Caco-2 (cell line): ENCODE measurements around the gene TREML1. TPM values are rescaled to one million over a fixed set of nuclear protein-coding genes. Genes with fewer than 3 reads are reported as not detected.

Source experiments
- Bru-seq: library from RNA; stranded (reverse); fragments of 400-500 nt; gene quantifications from one replicate; lab custom pipeline; 2021; lab: Mats Ljungman, UMichigan
- BruChase-seq, 2 experiments: library from RNA; stranded (reverse); fragments of 400-500 nt; gene quantifications; one replicate each; lab custom pipeline; 2021; lab: Mats Ljungman, UMichigan
- BruUV-seq: library from RNA; stranded (reverse); fragments of 400-500 nt; replicated peaks from 2 replicates; lab custom pipeline; 2021; lab: Mats Ljungman, UMichigan
- CTCF ChIA-PET: fragments of 300-600 bp; sonication (Branson Sonifier 250); formaldehyde crosslinking; loops from one replicate; lab custom pipeline; 2022; ENCODE audit warnings: antibody characterized with exemption; lab: Charles Lee
- POLR2A ChIA-PET: fragments of 300-600 bp; sonication (Branson Sonifier 250); formaldehyde crosslinking; loops from one replicate; lab custom pipeline; 2022; ENCODE audit warnings: antibody characterized with exemption; lab: Charles Lee
- DNase-seq, 2 experiments: peaks; one replicate each; pipeline versions ENCODE4 v3.0.0 to v3.0.0-alpha.2; 2020 to 2022
- H3K27me3 ChIP-seq: replicated peaks from 2 replicates; pipeline ENCODE4 v1.6.0; 2011; ENCODE audit warnings: low read length; ENCODE audit not compliant: control insufficient read depth, insufficient read depth
- H3K36me3 ChIP-seq: 2 replicates; pipeline ENCODE4 v1.5.1; 2011; ENCODE audit warnings: low read length; ENCODE audit not compliant: control insufficient read depth, insufficient read depth
- H3K4me1 ChIP-seq: fragments of 250-450 bp; sonication (Bioruptor Pico); 2 replicates; pipeline ENCODE4 v1.5.1; 2020; ENCODE audit warnings: mild to moderate bottlenecking
- H3K4me3 ChIP-seq: 2 replicates; pipeline ENCODE4 v1.5.1; 2011; ENCODE audit warnings: low read depth, mild to moderate bottlenecking, control low read depth, low read length
- H3K9me3 ChIP-seq: fragments of 250-450 bp; sonication (Bioruptor Pico); 2 replicates; pipeline ENCODE4 v1.5.1; 2020; ENCODE audit warnings: mild to moderate bottlenecking, moderate library complexity
- H3K27ac Mint-ChIP-seq: one replicate; pipeline ENCODE4 v1.8.0; 2022; ENCODE audit warnings: mixed read lengths; ENCODE audit not compliant: unreplicated experiment
- H3K27me3 Mint-ChIP-seq: one replicate; pipeline ENCODE4 v1.8.0; 2022; ENCODE audit warnings: mixed read lengths; ENCODE audit not compliant: insufficient read depth, unreplicated experiment
- H3K36me3 Mint-ChIP-seq: one replicate; pipeline ENCODE4 v1.8.0; 2022; ENCODE audit warnings: mild to moderate bottlenecking, mixed read lengths; ENCODE audit not compliant: insufficient read depth, unreplicated experiment
- H3K4me1 Mint-ChIP-seq: one replicate; pipeline ENCODE4 v1.8.0; 2022; ENCODE audit warnings: low read depth, mixed read lengths; ENCODE audit not compliant: unreplicated experiment
- H3K4me3 Mint-ChIP-seq: one replicate; pipeline ENCODE4 v1.8.0; 2022; ENCODE audit warnings: mild to moderate bottlenecking, moderate library complexity, mixed read lengths; ENCODE audit not compliant: unreplicated experiment
- H3K9me3 Mint-ChIP-seq: one replicate; pipeline ENCODE4 v1.8.0; 2022; ENCODE audit warnings: mixed read lengths; ENCODE audit not compliant: unreplicated experiment
- intact Hi-C: fragments of 100-400 bp; cut with micrococcal nuclease; formaldehyde crosslinking; loops from one replicate; pipeline ENCODE4 v1.10.0; 2022; ENCODE audit not compliant: unreplicated experiment
- long read RNA-seq: library from polyadenylated mRNA; stranded (forward); transcript quantifications from one replicate; pipeline ENCODE4 v2.0.0, GENCODE V29; 2022
- total RNA-seq: library from RNA; stranded (reverse); gene quantifications from 2 replicates; pipeline ENCODE4 v1.2.3, GENCODE V29; 2022
- TF ChIP-seq, protein P1 (sequence below), 2 experiments: fragments of 200-600 bp in 1 of 2; IDR thresholded peaks; 1 replicate in 1 of 2; 2 replicates in 1 of 2; pipeline versions ENCODE4 v1.5.1 to v1.8.0; 2011 to 2022; ENCODE audit warnings: antibody characterized with exemption in 1 of 2, control low read depth in 1 of 2, inconsistent platforms in 1 of 2, low read depth in 1 of 2, low read length in 1 of 2, mild to moderate bottlenecking in 1 of 2, moderate library complexity in 1 of 2; ENCODE audit not compliant: insufficient read depth in 1 of 2, severe bottlenecking in 1 of 2, unreplicated experiment in 1 of 2

The TREML1 gene
- not detected in 2 replicates for total RNA-seq
- not detected for Bru-seq, nascent RNA
- BruChase-seq, experiment 1, labeled RNA remaining after a 2-hour chase: not detected
- percentile 21 among the genes with signal in this experiment for BruChase-seq, experiment 2, labeled RNA remaining after a 6-hour chase
- long read RNA-seq: 0 reads

- ChIA-PET POLR2A (no interaction called here), CTCF (no interaction called here)
- no peak within 1 kb of the TSS for H3K4me3 ChIP-seq
- H3K9me3 Mint-ChIP-seq: no peaks in the 10 kb centered on the region
- BruUV-seq: no TSS peak
- H3K4me1 ChIP-seq: peaks cover 18% of the 10 kb centered on the region
- no peaks in the 10 kb centered on the region for H3K9me3 ChIP-seq
- intact Hi-C loops: no loop called here
- peak within 1 kb of the TSS; percentile 38 for H3K27ac Mint-ChIP-seq
- TF ChIP-seq, protein P1, sequence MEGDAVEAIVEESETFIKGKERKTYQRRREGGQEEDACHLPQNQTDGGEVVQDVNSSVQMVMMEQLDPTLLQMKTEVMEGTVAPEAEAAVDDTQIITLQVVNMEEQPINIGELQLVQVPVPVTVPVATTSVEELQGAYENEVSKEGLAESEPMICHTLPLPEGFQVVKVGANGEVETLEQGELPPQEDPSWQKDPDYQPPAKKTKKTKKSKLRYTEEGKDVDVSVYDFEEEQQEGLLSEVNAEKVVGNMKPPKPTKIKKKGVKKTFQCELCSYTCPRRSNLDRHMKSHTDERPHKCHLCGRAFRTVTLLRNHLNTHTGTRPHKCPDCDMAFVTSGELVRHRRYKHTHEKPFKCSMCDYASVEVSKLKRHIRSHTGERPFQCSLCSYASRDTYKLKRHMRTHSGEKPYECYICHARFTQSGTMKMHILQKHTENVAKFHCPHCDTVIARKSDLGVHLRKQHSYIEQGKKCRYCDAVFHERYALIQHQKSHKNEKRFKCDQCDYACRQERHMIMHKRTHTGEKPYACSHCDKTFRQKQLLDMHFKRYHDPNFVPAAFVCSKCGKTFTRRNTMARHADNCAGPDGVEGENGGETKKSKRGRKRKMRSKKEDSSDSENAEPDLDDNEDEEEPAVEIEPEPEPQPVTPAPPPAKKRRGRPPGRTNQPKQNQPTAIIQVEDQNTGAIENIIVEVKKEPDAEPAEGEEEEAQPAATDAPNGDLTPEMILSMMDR (IDR thresholded peaks at IDR 0.05; ENCODE audit: insufficient read depth in 1 of 2, low read depth in 1 of 2, low read length in 1 of 2, severe bottlenecking in 1 of 2, unreplicated experiment in 1 of 2): no peak
- no peaks in the 10 kb centered on the region for H3K36me3 Mint-ChIP-seq
- H3K36me3 ChIP-seq: no peaks in the 10 kb centered on the region
- H3K4me1 Mint-ChIP-seq: peaks cover 20% of the 10 kb centered on the region
- DNase-seq: no peak
- H3K27me3 ChIP-seq: no peaks in the 10 kb centered on the region
- peak within 1 kb of the TSS; percentile 49 for H3K4me3 Mint-ChIP-seq
- no peaks in the 10 kb centered on the region for H3K27me3 Mint-ChIP-seq
Measured at GRCh38 chr6:41153992-41154625, at the start of gene TREML1. Gene TREML1 (minus strand): TSS chr6:41154347. CDS start chr6:41154288, 59 bp downstream.

GRCh38 chr6:41201764-41202173 is 47.6 kb upstream of the TREML1 start:
- H3K9me3 Mint-ChIP-seq: no peaks in the 10 kb centered on the region
- no peak overlapping the region for H3K4me3 ChIP-seq
- no peaks in the 10 kb centered on the region for H3K36me3 ChIP-seq
- H3K4me1 ChIP-seq: no peaks in the 10 kb centered on the region
- H3K27me3 ChIP-seq: no peaks in the 10 kb centered on the region; the same call in none of the 2 replicates
- POLR2A ChIA-PET: no interaction called here
- no peaks in the 10 kb centered on the region for H3K36me3 Mint-ChIP-seq
- TF ChIP-seq, protein P1 (IDR thresholded peaks at IDR 0.05; ENCODE audit: insufficient read depth in 1 of 2, low read depth in 1 of 2, low read length in 1 of 2, severe bottlenecking in 1 of 2, unreplicated experiment in 1 of 2): no peak
- CTCF ChIA-PET: no interaction called here
- no peaks in the 10 kb centered on the region for H3K4me1 Mint-ChIP-seq
- intact Hi-C loops: no loop called here
- H3K27me3 Mint-ChIP-seq: peaks cover 22% of the 10 kb centered on the region
- no peaks in the 10 kb centered on the region for H3K9me3 ChIP-seq
- no TSS peak for BruUV-seq
- DNase-seq: no peak
- H3K4me3 Mint-ChIP-seq: no peak overlapping the region
- no peak overlapping the region for H3K27ac Mint-ChIP-seq

DNA sequence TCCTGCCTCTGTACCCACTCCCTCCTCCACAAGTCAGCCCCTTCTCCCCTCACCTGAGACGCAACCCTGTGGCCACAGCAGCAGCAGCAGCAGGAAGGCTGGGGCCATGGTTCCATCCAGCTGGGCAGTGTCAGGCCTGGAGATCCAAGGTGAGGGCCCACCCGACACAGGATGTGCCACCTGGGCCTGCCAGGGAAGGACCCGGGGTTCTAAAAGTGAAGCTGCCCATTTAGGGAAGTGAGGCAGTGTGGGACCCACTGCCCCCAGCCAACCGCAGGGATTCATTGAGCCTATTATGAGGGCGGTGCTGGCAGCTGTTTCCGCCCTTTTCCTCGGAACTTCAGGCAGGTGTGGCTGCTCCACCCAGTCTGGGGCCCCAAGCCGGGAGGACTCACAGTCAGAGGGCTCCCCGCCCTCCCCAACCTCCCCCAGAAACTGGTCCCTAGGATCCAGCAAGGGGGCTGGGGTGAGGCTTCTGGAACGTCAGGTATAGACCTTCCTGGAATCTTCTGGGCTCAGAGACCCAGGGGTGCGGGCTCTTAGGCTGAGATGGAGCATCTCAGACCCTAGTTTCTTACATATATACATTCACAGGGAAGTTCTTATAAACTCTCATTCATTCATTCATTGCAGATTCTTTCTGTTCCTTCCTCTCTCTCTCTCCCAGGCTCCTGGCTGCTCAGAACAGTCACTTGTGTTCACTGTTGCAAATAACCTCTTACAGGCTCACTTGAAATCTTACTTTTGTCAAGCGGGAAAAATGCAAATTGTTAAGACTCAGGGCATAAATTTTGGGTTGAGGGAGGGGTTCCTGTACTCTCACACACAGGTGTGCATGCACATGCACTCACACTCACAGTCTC is 47.0 kb upstream of the TREML1 start, which contains the start of gene TREML2:
TSS of gene TREML2 (minus strand) at position 249 of the 863 bp plus-strand sequence. CDS start at position 108, 141 bp downstream.
- Mint-ChIP-seq H3K36me3 (no peaks in the 10 kb centered on the region), H3K9me3 (no peaks in the 10 kb centered on the region), H3K27ac (no peak within 1 kb of the TSS), H3K4me3 (no peak within 1 kb of the TSS), H3K4me1 (no peaks in the 10 kb centered on the region), H3K27me3 (peaks cover 24% of the 10 kb centered on the region)
- CTCF ChIA-PET: no interaction called here
- no peaks in the 10 kb centered on the region for H3K36me3 ChIP-seq
- no peaks in the 10 kb centered on the region for H3K4me1 ChIP-seq
- H3K27me3 ChIP-seq: no peaks in the 10 kb centered on the region; the same call in none of the 2 replicates
- H3K9me3 ChIP-seq: no peaks in the 10 kb centered on the region
- no peak within 1 kb of the TSS for H3K4me3 ChIP-seq
- POLR2A ChIA-PET: no interaction called here
- no peak for DNase-seq
- TF ChIP-seq, protein P1 (IDR thresholded peaks at IDR 0.05; ENCODE audit: insufficient read depth in 1 of 2, low read depth in 1 of 2, low read length in 1 of 2, severe bottlenecking in 1 of 2, unreplicated experiment in 1 of 2): no peak
- BruUV-seq: no TSS peak
- intact Hi-C loops: no loop called here
